ENCODE data around the gene PRICKLE2.

DNA sequence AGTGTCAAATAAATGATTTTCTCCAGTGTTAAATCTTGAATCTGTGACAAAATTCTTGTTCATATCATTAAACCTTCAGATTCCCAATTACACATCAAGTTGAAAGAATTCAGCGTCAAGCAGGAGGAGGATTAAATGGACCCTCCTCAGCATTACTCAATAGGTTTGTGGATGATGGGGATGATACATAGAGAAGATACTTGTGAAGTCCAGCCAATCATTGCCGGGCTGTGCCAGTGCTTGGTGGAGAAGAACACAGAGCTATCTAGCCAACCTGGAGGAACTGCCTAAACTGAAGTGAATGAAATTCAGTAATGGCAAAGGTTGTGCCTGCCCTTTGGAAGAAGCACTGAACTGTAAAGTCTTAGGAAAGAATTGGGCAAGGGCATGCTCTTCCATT is 47.0 kb upstream of the PRICKLE2 start:
- TF ChIP-seq, protein P1, sequence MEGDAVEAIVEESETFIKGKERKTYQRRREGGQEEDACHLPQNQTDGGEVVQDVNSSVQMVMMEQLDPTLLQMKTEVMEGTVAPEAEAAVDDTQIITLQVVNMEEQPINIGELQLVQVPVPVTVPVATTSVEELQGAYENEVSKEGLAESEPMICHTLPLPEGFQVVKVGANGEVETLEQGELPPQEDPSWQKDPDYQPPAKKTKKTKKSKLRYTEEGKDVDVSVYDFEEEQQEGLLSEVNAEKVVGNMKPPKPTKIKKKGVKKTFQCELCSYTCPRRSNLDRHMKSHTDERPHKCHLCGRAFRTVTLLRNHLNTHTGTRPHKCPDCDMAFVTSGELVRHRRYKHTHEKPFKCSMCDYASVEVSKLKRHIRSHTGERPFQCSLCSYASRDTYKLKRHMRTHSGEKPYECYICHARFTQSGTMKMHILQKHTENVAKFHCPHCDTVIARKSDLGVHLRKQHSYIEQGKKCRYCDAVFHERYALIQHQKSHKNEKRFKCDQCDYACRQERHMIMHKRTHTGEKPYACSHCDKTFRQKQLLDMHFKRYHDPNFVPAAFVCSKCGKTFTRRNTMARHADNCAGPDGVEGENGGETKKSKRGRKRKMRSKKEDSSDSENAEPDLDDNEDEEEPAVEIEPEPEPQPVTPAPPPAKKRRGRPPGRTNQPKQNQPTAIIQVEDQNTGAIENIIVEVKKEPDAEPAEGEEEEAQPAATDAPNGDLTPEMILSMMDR (IDR thresholded peaks at IDR 0.05; ENCODE audit: low read depth, low read length, poor library complexity, severe bottlenecking) = no peak
- no peak for TF ChIP-seq EZH2phosphoT487 (IDR thresholded peaks at IDR 0.05; ENCODE audit: borderline replicate concordance, low read length)

Measured in DOHH2 (cell line).